ENCODE results near the gene GNG12.

The GNG12 gene

GRCh38 chr1:67860776-67861175 is 27.5 kb upstream of the GNG12 start:
- H3K4me3 ChIP-seq (ENCODE audit: low read depth in 1 of 5, low read length in 5 of 5): no peak overlapping the region
- no peaks in the 10 kb centered on the region for H3K27me3 ChIP-seq (ENCODE audit: control insufficient read depth in 5 of 5, insufficient read depth in 4 of 5, low read length in 5 of 5)
- H3K4me1 ChIP-seq (ENCODE audit: control insufficient read depth in 5 of 5, insufficient read depth in 5 of 5, low read length in 5 of 5): no peaks in the 10 kb centered on the region
- no peak overlapping the region for H3K9ac ChIP-seq (ENCODE audit: low read length in 5 of 5)
- no peak overlapping the region for H3K27ac ChIP-seq (ENCODE audit: low read depth, low read length)
- H3K36me3 ChIP-seq (ENCODE audit: control insufficient read depth in 5 of 5, insufficient read depth in 5 of 5, low read length in 5 of 5): no peaks in the 10 kb centered on the region
- no peaks in the 10 kb centered on the region for H3K9me3 ChIP-seq (ENCODE audit: control insufficient read depth in 5 of 5, low read length in 5 of 5)

GRCh38 chr1:67856921-67857320 is 23.7 kb upstream of the GNG12 start:
- Histone ChIP-seq H3K4me1 (ENCODE audit: control insufficient read depth in 5 of 5, insufficient read depth in 5 of 5, low read length in 5 of 5) (no peaks in the 10 kb centered on the region), H3K9ac (ENCODE audit: low read length in 5 of 5) (no peak overlapping the region), H3K27me3 (ENCODE audit: control insufficient read depth in 5 of 5, insufficient read depth in 4 of 5, low read length in 5 of 5) (no peaks in the 10 kb centered on the region), H3K9me3 (ENCODE audit: control insufficient read depth in 5 of 5, low read length in 5 of 5) (no peaks in the 10 kb centered on the region), H3K27ac (ENCODE audit: low read depth, low read length) (no peak overlapping the region), H3K36me3 (ENCODE audit: control insufficient read depth in 5 of 5, insufficient read depth in 5 of 5, low read length in 5 of 5) (no peaks in the 10 kb centered on the region), H3K4me3 (ENCODE audit: low read depth in 1 of 5, low read length in 5 of 5) (no peak overlapping the region)

DNA sequence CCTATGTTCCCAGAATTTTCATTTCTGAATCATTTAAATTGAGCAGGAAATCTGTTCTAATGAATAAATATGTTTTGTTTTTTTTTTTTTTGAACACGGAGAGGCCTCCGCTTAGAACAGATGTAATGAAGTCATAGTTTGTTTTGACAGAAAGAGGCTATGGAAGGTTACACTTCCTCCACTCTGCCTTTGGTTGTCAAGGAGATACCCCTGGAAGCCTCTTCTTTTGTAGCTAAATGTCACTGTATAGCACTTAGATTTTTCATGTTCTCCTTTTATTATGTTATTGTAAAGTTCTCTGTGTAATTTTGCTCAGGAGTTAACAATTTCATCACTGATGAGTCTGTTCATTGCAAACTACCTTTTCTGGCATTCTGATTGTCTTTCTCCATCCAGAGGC is 22.7 kb upstream of the GNG12 start:
- no peaks in the 10 kb centered on the region for H3K36me3 ChIP-seq (ENCODE audit: control insufficient read depth in 5 of 5, insufficient read depth in 5 of 5, low read length in 5 of 5)
- H3K9ac ChIP-seq (ENCODE audit: low read length in 5 of 5): no peak overlapping the region
- H3K9me3 ChIP-seq (ENCODE audit: control insufficient read depth in 5 of 5, low read length in 5 of 5): no peaks in the 10 kb centered on the region
- H3K27ac ChIP-seq (ENCODE audit: low read depth, low read length): no peak overlapping the region
- H3K27me3 ChIP-seq (ENCODE audit: control insufficient read depth in 5 of 5, insufficient read depth in 4 of 5, low read length in 5 of 5): no peaks in the 10 kb centered on the region
- no peak overlapping the region for H3K4me3 ChIP-seq (ENCODE audit: low read depth in 1 of 5, low read length in 5 of 5)
- H3K4me1 ChIP-seq (ENCODE audit: control insufficient read depth in 5 of 5, insufficient read depth in 5 of 5, low read length in 5 of 5): peaks cover 0 to 2% (median under 1%) of the 10 kb centered on the region in 5 donors

- no peaks in the 10 kb centered on the region for H3K36me3 ChIP-seq (ENCODE audit: control insufficient read depth in 5 of 5, insufficient read depth in 5 of 5, low read length in 5 of 5)
- no peaks in the 10 kb centered on the region for H3K27me3 ChIP-seq (ENCODE audit: control insufficient read depth in 5 of 5, insufficient read depth in 4 of 5, low read length in 5 of 5)
- H3K4me1 ChIP-seq (ENCODE audit: control insufficient read depth in 5 of 5, insufficient read depth in 5 of 5, low read length in 5 of 5): peaks cover 0 to 7% (median 6%) of the 10 kb centered on the region in 5 donors
- no peak overlapping the region for H3K27ac ChIP-seq (ENCODE audit: low read depth, low read length)
- no peaks in the 10 kb centered on the region for H3K9me3 ChIP-seq (ENCODE audit: control insufficient read depth in 5 of 5, low read length in 5 of 5)
- no peak overlapping the region for H3K9ac ChIP-seq (ENCODE audit: low read length in 5 of 5)
- no peak overlapping the region for H3K4me3 ChIP-seq (ENCODE audit: low read depth in 1 of 5, low read length in 5 of 5)
Measured at GRCh38 chr1:67855444-67855843, 22.2 kb upstream of the GNG12 start.

- Histone ChIP-seq H3K36me3 (ENCODE audit: control insufficient read depth in 5 of 5, insufficient read depth in 5 of 5, low read length in 5 of 5) (no peaks in the 10 kb centered on the region), H3K4me1 (ENCODE audit: control insufficient read depth in 5 of 5, insufficient read depth in 5 of 5, low read length in 5 of 5) (peaks cover 0 to 13% (median 11%) of the 10 kb centered on the region in 5 donors), H3K27ac (ENCODE audit: low read depth, low read length) (no peak overlapping the region), H3K4me3 (ENCODE audit: low read depth in 1 of 5, low read length in 5 of 5) (no peak overlapping the region), H3K9me3 (ENCODE audit: control insufficient read depth in 5 of 5, low read length in 5 of 5) (no peaks in the 10 kb centered on the region), H3K27me3 (ENCODE audit: control insufficient read depth in 5 of 5, insufficient read depth in 4 of 5, low read length in 5 of 5) (no peaks in the 10 kb centered on the region), H3K9ac (ENCODE audit: low read length in 5 of 5) (no peak overlapping the region)
Measured at GRCh38 chr1:67853704-67854103, 20.4 kb upstream of the GNG12 start.

GRCh38 chr1:67851800-67852199 is 18.5 kb upstream of the GNG12 start:
- H3K36me3 ChIP-seq (ENCODE audit: control insufficient read depth in 5 of 5, insufficient read depth in 5 of 5, low read length in 5 of 5): no peaks in the 10 kb centered on the region
- H3K9me3 ChIP-seq (ENCODE audit: control insufficient read depth in 5 of 5, low read length in 5 of 5): no peaks in the 10 kb centered on the region
- H3K27ac ChIP-seq (ENCODE audit: low read depth, low read length): no peak overlapping the region
- no peak overlapping the region for H3K4me3 ChIP-seq (ENCODE audit: low read depth in 1 of 5, low read length in 5 of 5)
- H3K27me3 ChIP-seq (ENCODE audit: control insufficient read depth in 5 of 5, insufficient read depth in 4 of 5, low read length in 5 of 5): no peaks in the 10 kb centered on the region
- no peak overlapping the region for H3K9ac ChIP-seq (ENCODE audit: low read length in 5 of 5)
- peaks cover 0 to 13% (median 12%) of the 10 kb centered on the region in 5 donors for H3K4me1 ChIP-seq (ENCODE audit: control insufficient read depth in 5 of 5, insufficient read depth in 5 of 5, low read length in 5 of 5)

GRCh38 chr1:67850611-67851075 is 17.4 kb upstream of the GNG12 start:
- no peak overlapping the region for H3K4me3 ChIP-seq (ENCODE audit: low read depth in 1 of 5, low read length in 5 of 5)
- H3K9ac ChIP-seq (ENCODE audit: low read length in 5 of 5): no peak overlapping the region
- H3K4me1 ChIP-seq (ENCODE audit: control insufficient read depth in 5 of 5, insufficient read depth in 5 of 5, low read length in 5 of 5): peaks cover 0 to 13% (median 12%) of the 10 kb centered on the region in 5 donors
- H3K27ac ChIP-seq (ENCODE audit: low read depth, low read length): no peak overlapping the region
- no peaks in the 10 kb centered on the region for H3K9me3 ChIP-seq (ENCODE audit: control insufficient read depth in 5 of 5, low read length in 5 of 5)
- H3K36me3 ChIP-seq (ENCODE audit: control insufficient read depth in 5 of 5, insufficient read depth in 5 of 5, low read length in 5 of 5): no peaks in the 10 kb centered on the region
- no peaks in the 10 kb centered on the region for H3K27me3 ChIP-seq (ENCODE audit: control insufficient read depth in 5 of 5, insufficient read depth in 4 of 5, low read length in 5 of 5)

DNA sequence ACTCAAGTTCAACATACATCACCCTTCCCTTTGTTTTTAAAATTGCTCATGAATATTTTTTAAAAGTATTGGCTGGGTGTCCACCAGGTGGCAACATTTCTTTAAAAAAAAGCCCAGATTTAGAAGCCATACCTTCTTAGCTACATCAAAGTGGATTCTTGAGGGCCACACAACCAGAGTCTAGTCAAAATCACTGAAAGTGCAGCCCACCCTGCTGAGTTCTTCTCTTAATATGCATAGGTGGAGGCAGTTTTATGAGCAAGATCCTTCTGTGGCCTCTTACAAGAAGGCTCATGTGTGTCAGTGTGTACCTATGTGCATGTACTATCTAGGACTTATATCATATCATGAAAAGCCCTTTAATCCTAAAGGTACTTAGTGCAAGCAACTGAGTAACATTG is 16.9 kb upstream of the GNG12 start:
- Histone ChIP-seq H3K4me3 (ENCODE audit: low read depth in 1 of 5, low read length in 5 of 5) (no peak overlapping the region), H3K36me3 (ENCODE audit: control insufficient read depth in 5 of 5, insufficient read depth in 5 of 5, low read length in 5 of 5) (no peaks in the 10 kb centered on the region), H3K9me3 (ENCODE audit: control insufficient read depth in 5 of 5, low read length in 5 of 5) (no peaks in the 10 kb centered on the region), H3K27me3 (ENCODE audit: control insufficient read depth in 5 of 5, insufficient read depth in 4 of 5, low read length in 5 of 5) (no peaks in the 10 kb centered on the region), H3K27ac (ENCODE audit: low read depth, low read length) (no peak overlapping the region), H3K4me1 (ENCODE audit: control insufficient read depth in 5 of 5, insufficient read depth in 5 of 5, low read length in 5 of 5) (peaks cover 0 to 13% (median 12%) of the 10 kb centered on the region in 5 donors), H3K9ac (ENCODE audit: low read length in 5 of 5) (no peak overlapping the region)

- H3K36me3 ChIP-seq (ENCODE audit: control insufficient read depth in 5 of 5, insufficient read depth in 5 of 5, low read length in 5 of 5): no peaks in the 10 kb centered on the region
- no peak overlapping the region for H3K27ac ChIP-seq (ENCODE audit: low read depth, low read length)
- H3K9me3 ChIP-seq (ENCODE audit: control insufficient read depth in 5 of 5, low read length in 5 of 5): no peaks in the 10 kb centered on the region
- H3K9ac ChIP-seq (ENCODE audit: low read length in 5 of 5): no peak overlapping the region
- no peak overlapping the region for H3K4me3 ChIP-seq (ENCODE audit: low read depth in 1 of 5, low read length in 5 of 5)
- H3K4me1 ChIP-seq (ENCODE audit: control insufficient read depth in 5 of 5, insufficient read depth in 5 of 5, low read length in 5 of 5): peaks cover 0 to 16% (median 12%) of the 10 kb centered on the region in 5 donors
- H3K27me3 ChIP-seq (ENCODE audit: control insufficient read depth in 5 of 5, insufficient read depth in 4 of 5, low read length in 5 of 5): no peaks in the 10 kb centered on the region
Measured at GRCh38 chr1:67847466-67847865, 14.2 kb upstream of the GNG12 start.

- H3K27me3 ChIP-seq (ENCODE audit: control insufficient read depth in 5 of 5, insufficient read depth in 4 of 5, low read length in 5 of 5): no peaks in the 10 kb centered on the region
- no peak overlapping the region for H3K4me3 ChIP-seq (ENCODE audit: low read depth in 1 of 5, low read length in 5 of 5)
- H3K9ac ChIP-seq (ENCODE audit: low read length in 5 of 5): no peak overlapping the region
- H3K36me3 ChIP-seq (ENCODE audit: control insufficient read depth in 5 of 5, insufficient read depth in 5 of 5, low read length in 5 of 5): no peaks in the 10 kb centered on the region
- peaks cover 0 to 16% (median 12%) of the 10 kb centered on the region in 5 donors for H3K4me1 ChIP-seq (ENCODE audit: control insufficient read depth in 5 of 5, insufficient read depth in 5 of 5, low read length in 5 of 5)
- no peak overlapping the region for H3K27ac ChIP-seq (ENCODE audit: low read depth, low read length)
- no peaks in the 10 kb centered on the region for H3K9me3 ChIP-seq (ENCODE audit: control insufficient read depth in 5 of 5, low read length in 5 of 5)
Measured at GRCh38 chr1:67846538-67846937, 13.3 kb upstream of the GNG12 start.

GRCh38 chr1:67844988-67845387 is 11.7 kb upstream of the GNG12 start:
- H3K4me1 ChIP-seq (ENCODE audit: control insufficient read depth in 5 of 5, insufficient read depth in 5 of 5, low read length in 5 of 5): peaks cover 0 to 16% (median 11%) of the 10 kb centered on the region in 5 donors
- no peaks in the 10 kb centered on the region for H3K36me3 ChIP-seq (ENCODE audit: control insufficient read depth in 5 of 5, insufficient read depth in 5 of 5, low read length in 5 of 5)
- no peaks in the 10 kb centered on the region for H3K27me3 ChIP-seq (ENCODE audit: control insufficient read depth in 5 of 5, insufficient read depth in 4 of 5, low read length in 5 of 5)
- H3K4me3 ChIP-seq (ENCODE audit: low read depth in 1 of 5, low read length in 5 of 5): no peak overlapping the region
- no peaks in the 10 kb centered on the region for H3K9me3 ChIP-seq (ENCODE audit: control insufficient read depth in 5 of 5, low read length in 5 of 5)
- no peak overlapping the region for H3K27ac ChIP-seq (ENCODE audit: low read depth, low read length)
- no peak overlapping the region for H3K9ac ChIP-seq (ENCODE audit: low read length in 5 of 5)

Measured in subcutaneous abdominal adipose tissue (tissue), 5 donors.